Measurements from ENCODE around the gene KLHDC3.

The KLHDC3 gene

GRCh38 chr6:43013843-43014433 is at the start of gene KLHDC3, which contains the start of gene MEA1:
Gene KLHDC3, plus strand, starts transcription at chr6:43014249. Its CDS starts 2,944 bp downstream, at chr6:43017193.
Gene MEA1, minus strand, starts transcription at chr6:43013946. Its CDS starts 133 bp downstream, at chr6:43013813.
- DNase-seq: peak; percentile 99

- no peak for DNase-seq
Measured at GRCh38 chr6:42966571-42966970, 47.5 kb upstream of the KLHDC3 start.

- no peak for DNase-seq
Measured at GRCh38 chr6:42967228-42967627, 46.8 kb upstream of the KLHDC3 start.

- no peak for DNase-seq
Measured at GRCh38 chr6:42968126-42968701, 45.8 kb upstream of the KLHDC3 start.

- DNase-seq: no peak
Measured at GRCh38 chr6:42968783-42969182, 45.3 kb upstream of the KLHDC3 start.

- no peak for DNase-seq
Measured at GRCh38 chr6:42969431-42969830, 44.6 kb upstream of the KLHDC3 start.

GRCh38 chr6:42969934-42970333 is 44.1 kb upstream of the KLHDC3 start:
- DNase-seq: no peak

GRCh38 chr6:42970871-42971612 is 43.0 kb upstream of the KLHDC3 start:
- no peak for DNase-seq

- DNase-seq: no peak
Measured at GRCh38 chr6:42971746-42972327, 42.2 kb upstream of the KLHDC3 start.

- no peak for DNase-seq
Measured at GRCh38 chr6:42973926-42974325, 40.1 kb upstream of the KLHDC3 start.

- DNase-seq: no peak
Measured at GRCh38 chr6:42974919-42975505, 39.0 kb upstream of the KLHDC3 start.

GRCh38 chr6:42978487-42978838 is 35.6 kb upstream of the KLHDC3 start:
- DNase-seq: no peak

GRCh38 chr6:42978839-42979522 is 35.1 kb upstream of the KLHDC3 start, which contains the start of gene PEX6:
Gene PEX6, minus strand, starts transcription at chr6:42979181. Its CDS starts 31 bp downstream, at chr6:42979150.
- DNase-seq: peak; percentile 81

GRCh38 chr6:42979523-42980177 is 34.4 kb upstream of the KLHDC3 start:
- peak; percentile 55 for DNase-seq

GRCh38 chr6:42981836-42982235 is 32.2 kb upstream of the KLHDC3 start:
- DNase-seq: no peak

- peak; percentile 99 for DNase-seq
Measured at GRCh38 chr6:42984001-42984923, 29.8 kb upstream of the KLHDC3 start, which contains the start of gene PPP2R5D. Gene PPP2R5D, plus strand, starts transcription at chr6:42984570. Its CDS starts 108 bp downstream, at chr6:42984678.

- no peak for DNase-seq
Measured at GRCh38 chr6:42984924-42985475, 29.0 kb upstream of the KLHDC3 start.

- DNase-seq: no peak
Measured at GRCh38 chr6:42987533-42988451, 26.3 kb upstream of the KLHDC3 start.

GRCh38 chr6:42988486-42989020 is 25.5 kb upstream of the KLHDC3 start:
- DNase-seq: no peak
